Neural progenitor cell (in vitro differentiated cells): ENCODE results near the gene TIGD7. TPM values are rescaled to one million over a fixed set of nuclear protein-coding genes. Genes with fewer than 3 reads are reported as not detected.

ENCODE experiments used
- DNase-seq: peaks from one replicate; pipeline ENCODE4 v3.0.0-alpha.2; 2016; ENCODE audit warnings: low spot score
- H2AFZ ChIP-seq: fragments of 200-600 bp; sonication (generic); replicated peaks from 2 replicates; pipeline ENCODE4 v1.6.1; 2016; ENCODE audit warnings: antibody characterized with exemption
- H3F3A ChIP-seq: fragments of 200-600 bp; sonication (generic); 2 replicates; pipeline ENCODE4 v1.6.1; 2016; ENCODE audit warnings: antibody characterized with exemption, low read depth
- H3K27ac ChIP-seq: fragments of 200-600 bp; sonication (generic); 2 replicates; pipeline ENCODE4 v1.5.1; 2016; ENCODE audit warnings: mild to moderate bottlenecking
- H3K27me3 ChIP-seq: fragments of 200-600 bp; sonication (generic); 2 replicates; pipeline ENCODE4 v1.6.1; 2016; ENCODE audit warnings: mild to moderate bottlenecking, moderate library complexity
- H3K36me3 ChIP-seq: fragments of 200-600 bp; sonication (generic); 2 replicates; pipeline ENCODE4 v1.5.1; 2016
- H3K4me1 ChIP-seq: fragments of 200-600 bp; sonication (generic); 2 replicates; pipeline ENCODE4 v1.6.1; 2016; ENCODE audit warnings: mixed run types
- H3K4me2 ChIP-seq: fragments of 200-600 bp; sonication (generic); 2 replicates; pipeline ENCODE4 v1.6.1; 2016
- H3K4me3 ChIP-seq: fragments of 200-600 bp; sonication (generic); 2 replicates; pipeline ENCODE4 v1.5.1; 2016
- H3K79me2 ChIP-seq: fragments of 200-600 bp; sonication (generic); 2 replicates; pipeline ENCODE4 v1.6.1; 2016; ENCODE audit warnings: low read depth
- H3K9ac ChIP-seq: fragments of 200-600 bp; sonication (generic); 2 replicates; pipeline ENCODE4 v1.6.1; 2016
- H3K9me3 ChIP-seq: fragments of 200-600 bp; sonication (generic); 2 replicates; pipeline ENCODE4 v1.5.1; 2016; ENCODE audit warnings: low read depth
- H4K20me1 ChIP-seq: fragments of 200-600 bp; sonication (generic); 2 replicates; pipeline ENCODE4 v1.6.1; 2016; ENCODE audit warnings: low read depth
- H3K27ac Mint-ChIP-seq: 3 replicates; pipeline ENCODE4 v1.8.0; 2021; ENCODE audit warnings: mixed read lengths
- H3K27me3 Mint-ChIP-seq: 2 replicates; pipeline ENCODE4 v1.8.0; 2022; ENCODE audit warnings: low read depth, mild to moderate bottlenecking, inconsistent platforms, moderate library complexity, mixed read lengths; ENCODE audit not compliant: insufficient read depth
- H3K36me3 Mint-ChIP-seq: 3 replicates; pipeline ENCODE4 v1.8.0; 2021; ENCODE audit warnings: mixed read lengths
- H3K4me1 Mint-ChIP-seq: 3 replicates; pipeline ENCODE4 v1.8.0; 2021; ENCODE audit warnings: mixed read lengths
- H3K4me3 Mint-ChIP-seq: 3 replicates; pipeline ENCODE4 v1.8.0; 2021; ENCODE audit warnings: mild to moderate bottlenecking, moderate library complexity, mixed read lengths
- H3K9me3 Mint-ChIP-seq: 3 replicates; pipeline ENCODE4 v1.8.0; 2020; ENCODE audit warnings: mixed read lengths
- EZH2 ChIP-seq: fragments of 200-600 bp; sonication (generic); IDR thresholded peaks from 2 replicates; pipeline ENCODE4 v1.6.1; 2017; ENCODE audit warnings: antibody characterized with exemption, mild to moderate bottlenecking, moderate library complexity
- EZH2phosphoT487 ChIP-seq: fragments of 200-600 bp; sonication (generic); IDR thresholded peaks from 2 replicates; pipeline ENCODE4 v1.6.1; 2017; ENCODE audit warnings: antibody characterized with exemption
- total RNA-seq: library from RNA; depleted of rRNA; stranded (reverse); fragments of >200 nt; gene quantifications from 2 replicates; pipeline ENCODE4 v1.2.3, GENCODE V29; 2015; ENCODE audit warnings: low replicate concordance
- TF ChIP-seq, protein P1 (sequence below): fragments of 200-600 bp; sonication (generic); IDR thresholded peaks from 2 replicates; pipeline ENCODE4 v1.5.1; 2017; ENCODE audit warnings: antibody characterized with exemption, mild to moderate bottlenecking

TIGD7 gene
- total RNA-seq, 1 donor from 2014 or later = 10.6 TPM

DNA sequence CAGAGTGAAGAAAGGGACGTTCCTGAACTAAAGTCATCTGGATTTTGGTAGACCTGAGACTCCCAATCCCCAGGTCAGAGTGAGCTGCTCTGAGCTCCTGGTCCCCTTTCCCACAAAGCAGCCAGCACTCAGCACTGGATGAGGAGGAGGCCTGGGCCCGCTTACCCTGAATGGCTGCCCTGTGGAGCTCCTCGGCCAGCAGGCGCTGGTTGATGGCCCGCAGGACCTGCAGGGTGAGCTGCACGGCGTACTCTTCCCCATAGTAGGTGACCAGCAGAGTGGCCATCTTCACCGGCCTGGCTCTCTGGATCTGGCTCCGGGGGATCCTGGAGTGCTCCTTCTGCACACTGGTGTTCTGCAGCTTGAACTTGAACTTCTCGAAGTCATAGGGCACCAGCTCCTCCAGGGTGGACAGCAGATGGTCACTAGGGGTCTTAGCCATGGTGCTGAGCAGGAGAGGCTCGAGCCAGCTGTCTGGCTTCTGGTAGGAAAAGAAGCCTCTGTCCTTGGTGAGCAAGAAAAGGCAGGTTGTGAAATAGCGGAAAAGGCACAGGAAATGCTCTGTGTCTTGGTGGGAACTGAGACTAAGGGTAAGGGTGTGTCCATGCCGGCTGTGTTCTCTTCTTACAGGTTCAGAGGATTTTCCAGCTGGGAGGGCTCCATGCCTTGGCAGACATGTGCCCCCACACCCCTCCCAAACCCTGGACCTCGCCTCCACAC lies 48.9 kb downstream of the TIGD7 start, which contains the start of gene MEFV:
TSS of gene MEFV (minus strand) at position 488 of the 720 bp plus-strand sequence. CDS start at position 442, 46 bp downstream.
- Mint-ChIP-seq H3K4me3 (no peak within 1 kb of the TSS), H3K27ac (no peak within 1 kb of the TSS), H3K9me3 (peaks cover 5% of the 10 kb centered on the region), H3K36me3 (no peaks in the 10 kb centered on the region), H3K4me1 (no peaks in the 10 kb centered on the region), H3K27me3 (peaks cover 18% of the 10 kb centered on the region)
- Histone ChIP-seq H3K27ac (no peak within 1 kb of the TSS), H3K4me2 (no peak within 1 kb of the TSS), H3K4me1 (no peaks in the 10 kb centered on the region), H2AFZ (no peak within 1 kb of the TSS), H3K9me3 (no peaks in the 10 kb centered on the region), H3K4me3 (no peak within 1 kb of the TSS), H4K20me1 (no peaks in the 10 kb centered on the region), H3K36me3 (no peaks in the 10 kb centered on the region), H3K79me2 (no peaks in the 10 kb centered on the region), H3F3A (no peaks in the 10 kb centered on the region), H3K9ac (no peak within 1 kb of the TSS), H3K27me3 (peaks cover 3% of the 10 kb centered on the region)
- no peak for DNase-seq
- TF ChIP-seq, protein P1, sequence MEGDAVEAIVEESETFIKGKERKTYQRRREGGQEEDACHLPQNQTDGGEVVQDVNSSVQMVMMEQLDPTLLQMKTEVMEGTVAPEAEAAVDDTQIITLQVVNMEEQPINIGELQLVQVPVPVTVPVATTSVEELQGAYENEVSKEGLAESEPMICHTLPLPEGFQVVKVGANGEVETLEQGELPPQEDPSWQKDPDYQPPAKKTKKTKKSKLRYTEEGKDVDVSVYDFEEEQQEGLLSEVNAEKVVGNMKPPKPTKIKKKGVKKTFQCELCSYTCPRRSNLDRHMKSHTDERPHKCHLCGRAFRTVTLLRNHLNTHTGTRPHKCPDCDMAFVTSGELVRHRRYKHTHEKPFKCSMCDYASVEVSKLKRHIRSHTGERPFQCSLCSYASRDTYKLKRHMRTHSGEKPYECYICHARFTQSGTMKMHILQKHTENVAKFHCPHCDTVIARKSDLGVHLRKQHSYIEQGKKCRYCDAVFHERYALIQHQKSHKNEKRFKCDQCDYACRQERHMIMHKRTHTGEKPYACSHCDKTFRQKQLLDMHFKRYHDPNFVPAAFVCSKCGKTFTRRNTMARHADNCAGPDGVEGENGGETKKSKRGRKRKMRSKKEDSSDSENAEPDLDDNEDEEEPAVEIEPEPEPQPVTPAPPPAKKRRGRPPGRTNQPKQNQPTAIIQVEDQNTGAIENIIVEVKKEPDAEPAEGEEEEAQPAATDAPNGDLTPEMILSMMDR = no peak
- TF ChIP-seq EZH2 (no peak), EZH2phosphoT487 (no peak)

DNA sequence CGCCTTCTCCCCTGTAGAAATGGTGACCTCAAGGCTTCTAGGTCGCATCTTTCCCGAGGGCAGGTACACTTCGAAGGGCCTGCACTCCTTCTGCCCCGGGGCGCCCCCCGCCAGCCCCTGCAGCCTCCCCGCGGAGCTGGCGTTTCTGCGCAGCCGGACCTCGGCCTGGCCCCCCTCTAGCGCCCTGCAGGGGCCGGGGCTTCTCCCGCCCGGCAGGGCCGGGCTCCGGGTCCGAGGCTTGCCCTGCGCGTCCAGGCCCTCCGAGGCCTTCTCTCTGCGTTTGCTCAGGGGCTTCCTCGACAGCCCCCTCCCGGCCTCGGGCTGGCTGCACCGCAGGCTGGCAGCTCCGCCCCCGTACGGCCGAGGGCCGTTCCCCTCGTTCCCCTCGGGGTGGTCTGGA lies 50.9 kb downstream of the TIGD7 start:
- Mint-ChIP-seq H3K4me1 (no peaks in the 10 kb centered on the region), H3K27me3 (peaks cover 19% of the 10 kb centered on the region), H3K36me3 (no peaks in the 10 kb centered on the region), H3K27ac (no peak overlapping the region), H3K9me3 (peaks cover 6% of the 10 kb centered on the region), H3K4me3 (no peak overlapping the region)
- H4K20me1 ChIP-seq = no peaks in the 10 kb centered on the region
- H3K9ac ChIP-seq = no peak overlapping the region
- H2AFZ ChIP-seq = no peak overlapping the region
- no peak overlapping the region for H3K4me3 ChIP-seq
- H3K4me1 ChIP-seq = no peaks in the 10 kb centered on the region
- H3K27ac ChIP-seq = no peak overlapping the region
- no peaks in the 10 kb centered on the region for H3K27me3 ChIP-seq
- no peaks in the 10 kb centered on the region for H3F3A ChIP-seq
- no peaks in the 10 kb centered on the region for H3K36me3 ChIP-seq
- H3K79me2 ChIP-seq = no peaks in the 10 kb centered on the region
- TF ChIP-seq EZH2 (no peak), EZH2phosphoT487 (no peak)
- TF ChIP-seq, protein P1 = no peak
- H3K9me3 ChIP-seq = no peaks in the 10 kb centered on the region
- H3K4me2 ChIP-seq = no peak overlapping the region
- DNase-seq = no peak

DNA sequence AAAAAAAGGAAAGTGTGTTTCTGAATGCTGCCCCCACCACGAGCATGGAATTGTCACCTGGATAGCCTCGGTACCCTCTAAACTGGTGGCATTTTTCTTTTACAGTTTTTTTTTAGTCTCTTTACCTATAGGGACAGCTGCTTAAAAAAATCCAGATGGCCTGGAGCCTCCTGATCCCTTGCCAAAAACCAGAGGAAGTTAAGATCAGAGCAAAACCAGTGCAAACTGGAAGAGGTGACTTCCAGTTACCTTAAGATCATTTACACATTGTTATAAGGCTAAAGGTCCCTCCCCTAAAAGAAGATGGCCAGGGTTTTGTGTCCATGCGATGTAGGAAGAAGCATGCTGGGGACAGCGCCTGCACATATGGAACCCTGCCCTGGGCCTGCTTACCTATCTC lies 52.3 kb downstream of the TIGD7 start:
- H3K4me3 ChIP-seq = no peak overlapping the region
- H3K9ac ChIP-seq = no peak overlapping the region
- H3K9me3 Mint-ChIP-seq = peaks cover 4% of the 10 kb centered on the region
- H3K4me1 Mint-ChIP-seq = no peaks in the 10 kb centered on the region
- H3K4me3 Mint-ChIP-seq = no peak overlapping the region
- no peak overlapping the region for H3K27ac Mint-ChIP-seq
- DNase-seq = no peak
- no peaks in the 10 kb centered on the region for H3K36me3 ChIP-seq
- no peaks in the 10 kb centered on the region for H3K79me2 ChIP-seq
- no peak overlapping the region for H2AFZ ChIP-seq
- no peaks in the 10 kb centered on the region for H3K36me3 Mint-ChIP-seq
- no peaks in the 10 kb centered on the region for H3K27me3 ChIP-seq
- H3K27ac ChIP-seq = no peak overlapping the region
- TF ChIP-seq EZH2 = no peak
- TF ChIP-seq, protein P1 = no peak
- TF ChIP-seq EZH2phosphoT487 = no peak
- H3F3A ChIP-seq = no peaks in the 10 kb centered on the region
- no peaks in the 10 kb centered on the region for H3K4me1 ChIP-seq
- H4K20me1 ChIP-seq = no peaks in the 10 kb centered on the region
- no peak overlapping the region for H3K4me2 ChIP-seq
- H3K9me3 ChIP-seq = no peaks in the 10 kb centered on the region
- H3K27me3 Mint-ChIP-seq = peaks cover 11% of the 10 kb centered on the region
